HG03521 (cell line): ENCODE results near the gene SGCE.

ENCODE experiments used
- ATAC-seq: cut with Tn5 transposase; IDR thresholded peaks from one replicate; pipeline ENCODE4 v1.9.1; 2021; ENCODE audit warnings: mild to moderate bottlenecking, moderate library complexity; ENCODE audit not compliant: unreplicated experiment

Gene SGCE

GRCh38 chr7:94660006-94660405 is 4.1 kb upstream of the SGCE start:
- ATAC-seq = no peak

GRCh38 chr7:94658826-94659225 is 2.9 kb upstream of the SGCE start:
- ATAC-seq = no peak

DNA sequence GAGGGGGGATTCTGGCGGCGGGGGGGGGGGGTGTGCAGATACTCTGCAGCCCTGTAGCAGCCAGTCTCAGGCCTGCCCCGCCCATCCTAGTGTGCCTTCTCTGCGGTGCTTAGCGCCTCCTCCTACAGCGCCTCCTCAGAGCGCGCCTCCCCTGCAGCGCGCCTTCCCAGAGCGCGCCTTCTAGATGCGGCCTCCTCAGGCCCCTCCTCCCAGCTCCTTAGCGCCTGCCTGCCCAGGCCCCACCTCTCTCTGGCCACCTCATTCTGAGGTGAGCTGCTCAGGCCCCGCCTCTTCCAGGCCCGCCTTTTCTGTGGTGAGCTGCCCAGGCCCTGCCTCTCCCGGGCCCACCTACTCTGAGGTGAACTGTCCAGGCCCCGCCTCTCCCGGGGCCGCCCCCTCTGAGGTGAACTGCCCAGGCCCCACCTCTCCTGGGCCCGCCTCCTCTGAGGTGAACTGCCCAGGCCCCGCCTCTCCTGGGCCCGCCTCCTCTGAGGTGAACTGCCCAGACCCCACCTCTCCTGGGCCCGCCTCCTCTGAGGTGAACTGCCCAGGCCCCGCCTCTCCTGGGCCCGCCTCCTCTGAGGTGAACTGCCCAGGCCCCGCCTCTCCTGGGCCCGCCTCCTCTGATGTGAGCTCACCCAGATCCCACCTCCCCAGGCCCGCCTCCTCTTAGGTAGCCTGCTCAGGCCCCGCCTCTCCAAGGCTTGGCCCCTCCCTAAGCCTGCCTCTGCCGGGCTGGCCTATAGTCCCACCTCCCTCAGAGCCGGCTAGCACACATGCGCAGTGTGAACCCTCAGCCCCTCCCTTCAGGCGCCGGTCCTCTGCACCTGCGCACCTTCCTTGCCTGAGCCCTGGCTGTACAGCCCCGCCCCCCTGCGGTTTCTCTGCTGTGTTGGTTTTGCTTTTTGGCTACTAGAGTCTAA is 2.1 kb upstream of the SGCE start:
- peak; percentile 79 for ATAC-seq

GRCh38 chr7:94656925-94657731 is 1.2 kb upstream of the SGCE start:
- no peak for ATAC-seq

- no peak for ATAC-seq
Measured at GRCh38 chr7:94656658-94656924, 658 bp upstream of the SGCE start.

GRCh38 chr7:94655126-94655847 is 646 bp downstream of the SGCE start:
- no peak for ATAC-seq

GRCh38 chr7:94654783-94655125 is 1.2 kb downstream of the SGCE start:
- no peak for ATAC-seq

DNA sequence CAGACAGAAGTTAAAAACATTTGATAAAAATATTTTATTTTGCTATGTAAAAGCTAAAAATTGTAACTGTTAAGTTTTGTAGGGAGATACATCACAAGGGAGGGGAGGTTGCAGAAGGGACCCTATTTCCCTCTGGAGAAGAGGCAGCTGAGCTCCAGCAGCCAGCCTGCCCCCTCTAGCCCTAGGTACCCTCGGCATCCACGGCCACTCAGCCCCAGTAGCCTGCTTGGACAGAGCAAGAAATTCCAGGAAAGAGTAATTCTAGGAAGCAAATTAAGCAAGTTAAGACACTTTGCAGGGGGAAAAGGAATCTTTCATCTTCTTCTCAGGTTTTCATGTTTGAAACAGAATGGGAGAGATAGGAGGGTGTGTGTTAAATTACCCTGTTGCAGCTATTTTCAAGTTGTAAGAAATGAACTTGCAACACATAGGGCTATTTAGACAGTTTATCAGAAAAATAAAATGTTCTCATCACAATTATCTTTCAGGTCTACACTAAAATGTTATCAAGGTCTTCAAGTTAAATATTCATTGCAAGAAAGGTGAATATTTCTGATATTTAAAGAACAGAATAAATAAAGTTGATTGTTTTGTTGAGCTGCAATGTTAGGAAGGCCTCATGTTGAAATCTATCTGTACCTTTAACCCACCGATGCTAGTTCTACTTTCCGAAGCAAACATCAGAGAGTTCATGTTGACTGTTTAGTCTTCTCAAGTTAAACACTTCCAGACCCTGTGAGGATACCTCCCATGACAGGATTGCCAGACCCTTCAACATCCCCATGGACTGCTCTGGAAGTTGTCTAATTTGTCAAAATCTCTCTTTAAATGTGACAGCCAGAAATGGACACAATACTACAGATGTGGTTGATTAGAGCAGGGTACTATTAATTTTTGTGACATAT is 5.5 kb downstream of the SGCE start:
- no peak for ATAC-seq

- no peak for ATAC-seq
Measured at GRCh38 chr7:94649450-94649849, 6.5 kb downstream of the SGCE start.

- ATAC-seq = no peak
Measured at GRCh38 chr7:94648731-94649130, 7.2 kb downstream of the SGCE start.

GRCh38 chr7:94647295-94647694 is 8.6 kb downstream of the SGCE start:
- no peak for ATAC-seq

DNA sequence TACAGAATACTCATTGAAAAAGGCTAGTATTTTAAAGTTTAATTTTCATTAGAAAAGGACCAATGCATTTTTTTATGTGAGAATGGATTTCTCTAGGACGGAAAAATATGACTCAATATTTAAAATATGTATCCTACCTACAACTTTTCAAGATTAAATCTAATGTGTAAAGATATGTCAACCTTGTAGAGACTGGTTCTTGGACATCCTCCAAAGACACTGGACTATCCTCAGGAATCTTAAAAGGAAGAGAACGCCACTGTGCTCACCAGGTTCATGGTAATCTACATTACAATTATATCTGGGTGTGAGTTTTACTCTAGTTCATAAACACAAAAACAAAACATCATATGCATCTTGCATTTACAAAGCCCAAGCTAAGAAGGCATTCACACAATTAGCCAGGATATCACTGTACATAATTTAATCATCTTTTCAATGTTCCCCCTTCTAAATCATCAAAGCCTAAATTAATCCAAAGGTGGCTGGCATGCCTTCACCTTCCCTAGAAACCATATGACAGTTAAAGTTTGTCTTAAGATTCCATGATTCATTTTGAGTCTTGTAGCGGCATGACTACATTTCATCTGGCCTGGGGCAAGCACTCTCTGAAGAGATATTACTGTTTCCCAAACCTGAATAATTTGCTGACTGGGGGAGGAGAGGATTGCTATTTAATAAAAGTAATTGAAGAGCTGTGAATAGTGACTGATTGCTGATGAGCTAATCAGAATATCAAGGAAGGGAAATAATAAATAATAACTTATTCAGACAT is 12.0 kb downstream of the SGCE start:
- ATAC-seq = no peak

- no peak for ATAC-seq
Measured at GRCh38 chr7:94642838-94643653, 12.9 kb downstream of the SGCE start.

GRCh38 chr7:94639384-94639783 is 16.5 kb downstream of the SGCE start:
- no peak for ATAC-seq

DNA sequence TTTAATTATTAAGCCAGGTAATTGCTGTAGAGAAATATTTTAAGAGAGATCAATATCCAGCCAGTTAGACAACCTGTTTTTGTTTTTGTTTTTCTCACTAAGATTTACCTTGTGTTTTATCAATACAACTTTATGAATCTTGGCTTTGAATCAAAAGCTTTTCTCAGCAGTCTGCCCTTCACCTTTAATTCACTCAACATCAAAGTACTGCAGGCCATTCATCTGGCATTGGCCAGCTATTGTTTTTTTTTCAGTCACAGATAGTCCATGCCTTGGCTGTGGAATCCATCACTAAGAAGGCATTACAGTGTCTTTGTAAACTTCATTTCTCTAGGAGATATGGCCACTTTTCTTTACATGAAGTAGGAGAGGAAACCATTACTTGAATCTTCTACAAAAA is 20.2 kb downstream of the SGCE start:
- no peak for ATAC-seq

DNA sequence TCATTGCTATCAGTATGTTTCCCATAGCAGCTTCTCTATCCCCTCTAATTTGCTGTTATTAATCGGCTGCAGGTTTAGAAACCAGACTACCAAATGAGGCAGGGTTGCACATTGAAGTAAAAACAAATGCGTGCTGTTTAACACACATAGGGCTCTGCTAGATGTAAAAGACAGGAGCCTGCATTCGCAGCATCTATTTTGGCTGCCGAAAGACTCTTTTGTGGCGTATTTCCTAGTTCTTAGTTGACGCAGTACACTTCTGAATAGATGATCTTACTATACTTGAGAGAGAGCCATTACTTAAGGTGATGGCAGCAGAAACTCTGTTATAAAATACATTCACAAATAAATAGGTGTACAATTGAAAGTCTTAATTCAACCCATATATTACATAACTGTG is 21.4 kb downstream of the SGCE start:
- ATAC-seq = no peak

- ATAC-seq = no peak
Measured at GRCh38 chr7:94633687-94634086, 22.2 kb downstream of the SGCE start.

GRCh38 chr7:94633014-94633341 is 23.0 kb downstream of the SGCE start:
- no peak for ATAC-seq

DNA sequence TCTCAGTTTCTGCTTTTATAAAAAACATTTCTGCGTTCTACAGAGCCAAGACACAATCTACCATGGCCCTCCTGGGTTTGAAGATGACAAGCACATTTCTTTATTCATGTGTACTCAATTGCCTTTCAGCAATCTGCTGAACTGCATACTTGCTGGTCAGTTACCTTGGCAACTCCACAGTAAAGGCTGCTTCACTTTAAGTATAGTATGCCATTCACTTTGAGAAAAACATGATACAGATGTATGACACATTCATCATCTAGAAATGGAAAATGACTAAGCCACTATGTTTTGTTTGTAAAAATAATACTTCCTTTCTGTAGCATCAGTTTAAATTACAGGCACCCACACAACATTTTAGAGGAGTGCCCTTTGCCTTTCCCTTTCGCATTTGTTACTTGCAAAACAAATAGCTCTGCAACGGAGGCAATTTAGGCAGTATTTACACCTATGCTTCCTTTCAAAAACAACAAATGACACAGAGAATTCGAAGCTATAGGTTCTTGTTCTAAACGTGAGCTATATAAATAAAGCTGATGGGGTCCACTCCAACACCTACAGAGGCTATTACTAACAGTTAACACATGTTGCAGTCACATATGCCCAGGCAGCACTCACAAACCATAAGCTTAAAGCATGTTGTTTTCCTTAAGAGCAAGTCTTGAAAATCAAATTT is 23.5 kb downstream of the SGCE start:
- ATAC-seq = peak; percentile 48
